Chondrocyte (in vitro differentiated cells): ENCODE measurements around the gene AFTPH. TPM values are rescaled to one million over a fixed set of nuclear protein-coding genes. Genes with fewer than 3 reads are reported as not detected.

Experiments
- DNase-seq: peaks from one replicate; pipeline ENCODE4 v3.0.0; 2021; ENCODE audit warnings: mixed read lengths, low spot score
- H3K27ac Mint-ChIP-seq: one replicate; pipeline ENCODE4 v1.8.0; 2021; ENCODE audit warnings: mild to moderate bottlenecking, moderate library complexity, mixed read lengths; ENCODE audit not compliant: unreplicated experiment
- H3K27me3 Mint-ChIP-seq: 2 replicates; pipeline ENCODE4 v1.8.0; 2021; ENCODE audit warnings: low read depth, mixed read lengths
- H3K36me3 Mint-ChIP-seq: 2 replicates; pipeline ENCODE4 v1.8.0; 2021; ENCODE audit warnings: low read depth, mixed read lengths
- H3K4me1 Mint-ChIP-seq: 2 replicates; pipeline ENCODE4 v1.8.0; 2021; ENCODE audit warnings: low read depth, mild to moderate bottlenecking, mixed read lengths
- H3K4me3 Mint-ChIP-seq: one replicate; pipeline ENCODE4 v1.8.0; 2021; ENCODE audit warnings: mild to moderate bottlenecking, moderate library complexity, mixed read lengths; ENCODE audit not compliant: unreplicated experiment
- H3K9me3 Mint-ChIP-seq: 2 replicates; pipeline ENCODE4 v1.8.0; 2021; ENCODE audit warnings: low read depth, mixed read lengths
- CTCF ChIP-seq: fragments of 200-600 bp; sonication (generic); IDR thresholded peaks from 2 replicates; pipeline ENCODE4 v1.5.0; 2021; ENCODE audit warnings: antibody characterized with exemption, mild to moderate bottlenecking, moderate library complexity
- microRNA-seq: library from miRNA; unstranded; fragments of <30 nt; microRNA quantifications from one replicate; pipeline ENCODE4 v1.2.0, GENCODE V29; 2020; ENCODE audit warnings: borderline number of aligned reads
- total RNA-seq: library from RNA; stranded (reverse); gene quantifications from 3 replicates; pipeline ENCODE4 v1.2.1, GENCODE V29; 2021

AFTPH gene
- total RNA-seq, 1 donor from 2014 or later = 17.3 TPM

GRCh38 chr2:64640153-64641044 lies 116.3 kb downstream of the AFTPH start:
- no peaks in the 10 kb centered on the region for H3K9me3 Mint-ChIP-seq
- H3K27ac Mint-ChIP-seq = no peak overlapping the region
- H3K4me3 Mint-ChIP-seq = no peak overlapping the region
- TF ChIP-seq CTCF = no peak
- no peaks in the 10 kb centered on the region for H3K27me3 Mint-ChIP-seq
- DNase-seq = no peak
- peaks cover 70% of the 10 kb centered on the region for H3K4me1 Mint-ChIP-seq
- H3K36me3 Mint-ChIP-seq = peaks cover 10% of the 10 kb centered on the region

GRCh38 chr2:64641599-64641998 lies 117.5 kb downstream of the AFTPH start:
- TF ChIP-seq CTCF = no peak
- Mint-ChIP-seq H3K4me1 (peaks cover 79% of the 10 kb centered on the region), H3K27me3 (no peaks in the 10 kb centered on the region), H3K9me3 (no peaks in the 10 kb centered on the region), H3K4me3 (no peak overlapping the region), H3K36me3 (peaks cover under 1% of the 10 kb centered on the region), H3K27ac (no peak overlapping the region)
- DNase-seq = no peak

Small RNAs within 50 kb of the gene (microRNA-seq; reads per million reads assigned to microRNA genes)
- gene MIR4434 = not detected

Other genes with a start within 250 kb of the AFTPH start
- 12.2 to 26.3 TPM (median 25.0 TPM) in 3 replicates for gene LGALSL, start 70.2 kb upstream of the AFTPH start, total RNA-seq
- 18.1 to 20.5 TPM (median 20.3 TPM) in 3 replicates for gene SERTAD2, start 129.6 kb downstream of the AFTPH start, total RNA-seq